ENCODE measurements around the gene C1QTNF9B.
"Not testable (repeated sequence)": the region's sequence is repeated elsewhere in the genome, so short reads cannot be mapped to it uniquely, and the experiment has no call there.

DNA sequence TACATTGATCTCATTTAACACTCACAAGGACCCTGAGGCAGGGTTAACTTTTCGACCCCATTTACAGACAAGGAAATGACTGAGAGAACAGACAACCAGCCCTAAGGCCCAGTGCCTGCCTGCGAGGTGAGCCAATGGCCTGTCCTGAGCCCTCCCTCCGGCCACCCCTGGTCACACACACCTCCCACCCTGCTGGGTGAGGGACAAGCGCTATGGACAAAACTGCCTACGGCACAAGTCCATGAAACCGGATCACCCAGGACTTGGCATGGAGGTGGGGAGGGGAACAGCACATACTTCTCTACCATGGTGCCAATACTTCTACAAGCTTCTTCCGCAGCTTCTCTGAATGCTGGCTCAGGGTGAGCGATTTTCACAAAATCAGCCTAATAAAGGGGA lies 15.9 kb downstream of the C1QTNF9B start:
- TF ChIP-seq, protein P1, sequence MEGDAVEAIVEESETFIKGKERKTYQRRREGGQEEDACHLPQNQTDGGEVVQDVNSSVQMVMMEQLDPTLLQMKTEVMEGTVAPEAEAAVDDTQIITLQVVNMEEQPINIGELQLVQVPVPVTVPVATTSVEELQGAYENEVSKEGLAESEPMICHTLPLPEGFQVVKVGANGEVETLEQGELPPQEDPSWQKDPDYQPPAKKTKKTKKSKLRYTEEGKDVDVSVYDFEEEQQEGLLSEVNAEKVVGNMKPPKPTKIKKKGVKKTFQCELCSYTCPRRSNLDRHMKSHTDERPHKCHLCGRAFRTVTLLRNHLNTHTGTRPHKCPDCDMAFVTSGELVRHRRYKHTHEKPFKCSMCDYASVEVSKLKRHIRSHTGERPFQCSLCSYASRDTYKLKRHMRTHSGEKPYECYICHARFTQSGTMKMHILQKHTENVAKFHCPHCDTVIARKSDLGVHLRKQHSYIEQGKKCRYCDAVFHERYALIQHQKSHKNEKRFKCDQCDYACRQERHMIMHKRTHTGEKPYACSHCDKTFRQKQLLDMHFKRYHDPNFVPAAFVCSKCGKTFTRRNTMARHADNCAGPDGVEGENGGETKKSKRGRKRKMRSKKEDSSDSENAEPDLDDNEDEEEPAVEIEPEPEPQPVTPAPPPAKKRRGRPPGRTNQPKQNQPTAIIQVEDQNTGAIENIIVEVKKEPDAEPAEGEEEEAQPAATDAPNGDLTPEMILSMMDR (IDR thresholded peaks at IDR 0.05), result not testable (repeated sequence)
- not testable (repeated sequence) for TF ChIP-seq EZH2, EZH2phosphoT487 (IDR thresholded peaks at IDR 0.05)
